GM12878 (cell line): ENCODE measurements around the gene TRIM23. TPM values are rescaled to one million over a fixed set of nuclear protein-coding genes. Genes with fewer than 3 reads are reported as not detected.
A peak's percentile ranks its signal among the peaks of the same experiment; 100 is the strongest.

Experiments used
- ATAC-seq: fragments of 200-7000 bp; cut with Tn5 transposase; 3 replicates; pipeline ENCODE4 v1.9.1; 2020; ENCODE audit warnings: mild to moderate bottlenecking, moderate library complexity
- BruUV-seq: library from RNA; stranded (reverse); fragments of 400-500 nt; replicated peaks from 2 replicates; lab custom pipeline; 2021; lab: Mats Ljungman, UMichigan
- CTCF ChIA-PET: fragments of 300-600 bp; sonication (Branson Sonifier 250); formaldehyde crosslinking; extraction: SDS; loops from one replicate; lab custom pipeline; 2021; ENCODE audit warnings: inconsistent platforms; lab: Yijun Ruan, JAX
- POLR2A ChIA-PET: fragments of 350-600 bp; formaldehyde crosslinking; extraction: SDS; loops from one replicate; lab custom pipeline; 2021; ENCODE audit warnings: inconsistent platforms; lab: Charles Lee
- RAD21 ChIA-PET: fragments of 300-600 bp; sonication (Branson Sonifier 250); formaldehyde crosslinking; loops from one replicate; lab custom pipeline; 2023; ENCODE audit warnings: antibody characterized with exemption; ENCODE audit not compliant: unreplicated experiment; lab: Charles Lee
- SMC1A ChIA-PET: fragments of 300-600 bp; sonication (Branson Sonifier 250); formaldehyde crosslinking; loops from one replicate; lab custom pipeline; 2023; ENCODE audit not compliant: unreplicated experiment, uncharacterized antibody; lab: Charles Lee
- DNase-seq: peaks from one replicate; pipeline ENCODE4 v3.0.0-alpha.2; 2011; ENCODE audit warnings: low read depth, low spot score
- FAIRE-seq: peaks from 3 replicates; lab custom pipeline; 2011; peaks lifted over from hg19 to GRCh38; lab: Jason Lieb, UNC
- H2AFZ ChIP-seq: 2 replicates; pipeline ENCODE4 v1.6.0; 2011; ENCODE audit warnings: low read depth, low read length, control low read depth; ENCODE audit not compliant: control insufficient read depth
- H3K27ac ChIP-seq: 2 replicates; pipeline ENCODE4 v1.5.1; 2011; ENCODE audit warnings: control low read depth; ENCODE audit not compliant: control insufficient read depth, insufficient read depth
- H3K27me3 ChIP-seq, 2 experiments: replicated peaks in 1 of 2; 2 replicates each; pipeline versions ENCODE4 v1.6.0 to v1.6.1; 2011; ENCODE audit warnings: low read length in 1 of 2; ENCODE audit not compliant: control insufficient read depth in 2 of 2, insufficient read depth in 2 of 2
- H3K36me3 ChIP-seq, 2 experiments: 2 replicates each; pipeline ENCODE4 v1.5.1; 2011; ENCODE audit warnings: low read length in 1 of 2; ENCODE audit not compliant: control insufficient read depth in 2 of 2, insufficient read depth in 2 of 2
- H3K4me1 ChIP-seq: 2 replicates; pipeline ENCODE4 v1.6.1; 2011; ENCODE audit warnings: mild to moderate bottlenecking, low read length, moderate library complexity, mixed read lengths; ENCODE audit not compliant: control insufficient read depth, insufficient read depth
- H3K4me2 ChIP-seq: 2 replicates; pipeline ENCODE4 v1.6.0; 2011; ENCODE audit warnings: control low read depth; ENCODE audit not compliant: control insufficient read depth, insufficient read depth
- H3K4me3 ChIP-seq: fragments of 200-600 bp; sonication (generic); 2 replicates; pipeline ENCODE4 v1.5.1; 2016
- H3K79me2 ChIP-seq: 2 replicates; pipeline ENCODE4 v1.6.0; 2011; ENCODE audit warnings: low read length; ENCODE audit not compliant: control insufficient read depth, insufficient read depth
- H3K9ac ChIP-seq: 2 replicates; pipeline ENCODE4 v1.8.0; 2011; ENCODE audit warnings: low read length, control low read depth, mixed read lengths; ENCODE audit not compliant: control insufficient read depth, insufficient read depth
- H3K9me3 ChIP-seq: replicated peaks from 3 replicates; pipeline ENCODE4 v1.5.1; 2011; ENCODE audit warnings: mild to moderate bottlenecking, low read length; ENCODE audit not compliant: control insufficient read depth, insufficient read depth
- H4K20me1 ChIP-seq: 2 replicates; pipeline ENCODE4 v1.6.0; 2011; ENCODE audit not compliant: control insufficient read depth, insufficient read depth
- ATF3 ChIP-seq: IDR thresholded peaks from 2 replicates; pipeline ENCODE4 v1.6.1; 2011; ENCODE audit warnings: low read depth, mild to moderate bottlenecking, low read length, moderate library complexity, borderline replicate concordance; ENCODE audit errors: extremely low read depth
- TAF1 ChIP-seq: IDR thresholded peaks from 2 replicates; pipeline ENCODE4 v1.6.1; 2011; ENCODE audit warnings: mild to moderate bottlenecking, low read depth, low read length, borderline replicate concordance
- TCF3 ChIP-seq: IDR thresholded peaks from 2 replicates; pipeline ENCODE4 v1.6.1; 2012; ENCODE audit warnings: low read depth, mild to moderate bottlenecking, low read length, borderline replicate concordance; ENCODE audit not compliant: insufficient read depth
- YY1 ChIP-seq: IDR thresholded peaks from 2 replicates; pipeline ENCODE4 v1.6.1; 2011; ENCODE audit warnings: low read depth, mild to moderate bottlenecking, low read length
- WGBS: methylation state at CpG from one replicate; pipeline ENCODE4 v1.1.6; 2016; ENCODE audit warnings: low lambda C conversion rate; ENCODE audit not compliant: insufficient replicate concordance, insufficient coverage; ENCODE audit errors: missing lambda C conversion rate; 5-methylcytosine and 5-hydroxymethylcytosine counted together
- in situ Hi-C: fragments of 300-500 bp; cut with MboI; formaldehyde crosslinking; loops from 9 replicates; pipeline ENCODE4 v1.14.3; 2018; ENCODE audit warnings: mixed read lengths
- intact Hi-C: fragments of 100-400 bp; cut with micrococcal nuclease; formaldehyde crosslinking; loops from one replicate; pipeline ENCODE4 v1.14.2; 2022; ENCODE audit not compliant: unreplicated experiment
- polyA plus RNA-seq, 11 experiments: library from polyadenylated mRNA; depleted of rRNA in 4 of 11; unstranded in 6 of 11; stranded (reverse) in 5 of 11; fragments of >200 nt; fragmentation: Nextera tagmentation in 4 of 11; fragmentation: Illumina TruSeq in 1 of 11; extraction: Ambion mirVana in 4 of 11; extraction: Trizol in 1 of 11; gene quantifications; 1 replicate in 1 of 11; 2 replicates in 10 of 11; pipeline versions ENCODE4 v1.2.1 to v1.2.3, GENCODE V29; 2011 to 2016; ENCODE audit warnings: inconsistent platforms in 2 of 11, missing spikeins in 2 of 11, low read depth in 1 of 11
- total RNA-seq, 4 experiments: library from RNA; depleted of rRNA in 3 of 4; stranded (reverse); fragments of >200 nt in 3 of 4; fragmentation: Illumina TruSeq in 1 of 4; extraction: Trizol in 1 of 4; gene quantifications; 2 replicates each; pipeline versions ENCODE4 v1.2.1 to v1.2.3, GENCODE V29; 2013 to 2021

TRIM23 gene
- total and polyA plus RNA-seq, 10 of the 15 experiments (the other 5 are each of a cell fraction or from before 2014, with no cell fraction given) = 1.9 to 5.0 (median 2.4) TPM

GRCh38 chr5:65625743-65626142, 1.6 kb upstream of the TRIM23 start:
- RAD21 ChIA-PET = interaction anchor here (0.9 kb wide), 1 partner anchor 63 kb away, joined by 4 read pairs; no protein-coding TSS in a partner anchor
- intact Hi-C loops = loop anchor here (2.0 kb wide), 1 partner anchor 301 kb away; the partner anchor contains the start of gene ERBIN
- Histone ChIP-seq H3K9ac (peak overlapping the region; percentile 91), H3K4me3 (peak overlapping the region; percentile 88), H3K36me3 (peaks cover 0 to 3% of the 10 kb centered on the region in 2 experiments; a peak in 1 of 4 replicates), H3K4me2 (peak overlapping the region; percentile 80), H2AFZ (no peak overlapping the region), H3K9me3 (no peaks in the 10 kb centered on the region), H4K20me1 (no peaks in the 10 kb centered on the region), H3K27me3 (no peaks in the 10 kb centered on the region), H3K27ac (no peak overlapping the region), H3K4me1 (no peaks in the 10 kb centered on the region), H3K79me2 (peaks cover 51% of the 10 kb centered on the region)
- CTCF ChIA-PET = interaction anchor here (1.1 kb wide), 1 partner anchor 102 kb away, joined by 3 read pairs; no protein-coding TSS in a partner anchor
- no TSS peak for BruUV-seq
- no peak for TF ChIP-seq TAF1
- no peak for TF ChIP-seq ATF3
- no peak for TF ChIP-seq TCF3
- TF ChIP-seq YY1 = 0 out of 2 replicates have a peak, but pooled peaks have one; percentile 17
- DNase-seq (no peak), ATAC-seq (no peak), FAIRE-seq (no peak)
- POLR2A ChIA-PET = interaction anchor here (0.6 to 1.0 kb wide), 2 partner anchors 16 to 496 kb away, joined by 3 read pairs; no protein-coding TSS in a partner anchor
- SMC1A ChIA-PET = interaction anchor here (0.7 to 1.4 kb wide), 3 partner anchors 22 to 1349 kb away, joined by 3 read pairs; no protein-coding TSS in a partner anchor
- in situ Hi-C loops = no loop called here
- 63% methylated on average over 6 of the region's 6 CpGs for WGBS
